NOMO-1 treated with DMSO at 0.1 percent for 48 hours (cell line): ENCODE data around the gene AIF1L.

Source experiments
- DNase-seq: peaks from one replicate; lab custom pipeline; 2025; ENCODE audit not compliant: unreplicated experiment; lab: John Stamatoyannopoulos, UW

Gene AIF1L

GRCh38 chr9:131096269-131097125 is at the start of gene AIF1L:
Gene AIF1L (plus strand): TSS chr9:131096531. CDS start chr9:131096630, 99 bp downstream.
- no peak for DNase-seq

- DNase-seq, result peak; percentile 64
These were observed 49.6 kb upstream of the AIF1L start for GRCh38 chr9:131046581-131047202.

GRCh38 chr9:131048332-131048731 is 48.0 kb upstream of the AIF1L start:
- no peak for DNase-seq

GRCh38 chr9:131048820-131049219 is 47.5 kb upstream of the AIF1L start:
- no peak for DNase-seq

- no peak for DNase-seq
These were observed 46.3 kb upstream of the AIF1L start for GRCh38 chr9:131049829-131050715.

- no peak for DNase-seq
These were observed 45.5 kb upstream of the AIF1L start for GRCh38 chr9:131050831-131051230.

GRCh38 chr9:131051592-131052517 is 44.5 kb upstream of the AIF1L start:
- no peak for DNase-seq

GRCh38 chr9:131053896-131054295 is 42.4 kb upstream of the AIF1L start:
- DNase-seq, result no peak

- DNase-seq, result no peak
These were observed 39.4 kb upstream of the AIF1L start for GRCh38 chr9:131056781-131057506.

GRCh38 chr9:131060900-131061630 is 35.3 kb upstream of the AIF1L start:
- no peak for DNase-seq

GRCh38 chr9:131062969-131063368 is 33.4 kb upstream of the AIF1L start:
- DNase-seq, result no peak

- DNase-seq, result no peak
These were observed 30.7 kb upstream of the AIF1L start for GRCh38 chr9:131065599-131065998.

GRCh38 chr9:131067625-131068024 is 28.7 kb upstream of the AIF1L start:
- DNase-seq, result no peak

GRCh38 chr9:131068076-131068816 is 28.1 kb upstream of the AIF1L start:
- no peak for DNase-seq

GRCh38 chr9:131069699-131070098 is 26.6 kb upstream of the AIF1L start:
- DNase-seq, result no peak

- no peak for DNase-seq
These were observed 24.0 kb upstream of the AIF1L start for GRCh38 chr9:131072107-131072870.

- DNase-seq, result no peak
These were observed 23.5 kb upstream of the AIF1L start for GRCh38 chr9:131072871-131073237.
